PC-9 (cell line): ENCODE results near the gene ITLN1.

Experiments used
- CTCF ChIP-seq: fragments of 200-600 bp; sonication (generic); conservative IDR thresholded peaks from 2 replicates; pipeline ENCODE4 v1.6.1; 2017; ENCODE audit warnings: mixed run types, antibody characterized with exemption, mild to moderate bottlenecking, moderate library complexity
- EZH2 ChIP-seq: fragments of 200-600 bp; sonication (generic); IDR thresholded peaks from 2 replicates; pipeline ENCODE4 v1.8.0; 2017; ENCODE audit warnings: antibody characterized with exemption, low read depth

DNA sequence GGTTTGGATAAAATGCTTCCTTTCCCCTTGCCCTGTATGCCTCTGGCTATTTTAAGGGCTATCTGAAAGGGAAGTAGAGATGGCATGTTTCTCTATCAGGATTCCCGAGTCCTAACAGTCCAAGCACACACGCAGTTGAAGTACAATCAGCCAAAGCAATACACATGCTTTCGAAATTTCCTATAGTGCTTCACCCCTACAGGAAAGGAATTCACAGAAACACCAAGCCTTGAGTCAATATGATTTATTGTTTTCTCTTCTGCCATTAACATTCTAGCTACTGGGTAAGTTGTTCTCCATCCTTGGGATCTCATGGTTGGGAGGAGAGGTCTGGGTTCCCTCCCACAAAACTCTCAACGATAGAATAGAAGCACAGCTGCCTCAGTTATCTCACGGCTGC, 8.7 kb downstream of the ITLN1 start:
- TF ChIP-seq CTCF: no peak
- TF ChIP-seq EZH2: no peak
